Neural crest cell (in vitro differentiated cells): ENCODE results near the gene FMO1. TPM values are rescaled to one million over a fixed set of nuclear protein-coding genes. Genes with fewer than 3 reads are reported as not detected.

Experiments
- DNase-seq: peaks from one replicate; pipeline ENCODE4 v3.0.0; 2021; ENCODE audit warnings: low read depth, mixed read lengths, low spot score
- H3K27ac Mint-ChIP-seq: one replicate; pipeline ENCODE4 v1.8.0; 2021; ENCODE audit warnings: mild to moderate bottlenecking, mixed read lengths; ENCODE audit not compliant: unreplicated experiment
- H3K27me3 Mint-ChIP-seq: 2 replicates; pipeline ENCODE4 v1.8.0; 2021; ENCODE audit warnings: low read depth, mild to moderate bottlenecking, mixed read lengths
- H3K36me3 Mint-ChIP-seq: 2 replicates; pipeline ENCODE4 v1.8.0; 2021; ENCODE audit warnings: low read depth, mild to moderate bottlenecking, mixed read lengths
- H3K4me1 Mint-ChIP-seq: 2 replicates; pipeline ENCODE4 v1.8.0; 2021; ENCODE audit warnings: mixed read lengths
- H3K4me3 Mint-ChIP-seq: one replicate; pipeline ENCODE4 v1.8.0; 2021; ENCODE audit warnings: mild to moderate bottlenecking, mixed read lengths
- H3K9me3 Mint-ChIP-seq: 2 replicates; pipeline ENCODE4 v1.8.0; 2021; ENCODE audit warnings: mixed read lengths
- CTCF ChIP-seq: fragments of 200-600 bp; sonication (generic); conservative IDR thresholded peaks from 2 replicates; pipeline ENCODE4 v1.5.0; 2021; ENCODE audit warnings: antibody characterized with exemption, mild to moderate bottlenecking
- total RNA-seq: library from RNA; stranded (reverse); gene quantifications from 2 replicates; pipeline ENCODE4 v1.2.1, GENCODE V29; 2021

Gene FMO1
- total RNA-seq, 1 donor from 2014 or later = not detected

- DNase-seq = no peak
- Mint-ChIP-seq H3K9me3 (peaks cover 3% of the 10 kb centered on the region), H3K27ac (no peak overlapping the region), H3K4me3 (no peak overlapping the region), H3K4me1 (peaks cover 8% of the 10 kb centered on the region), H3K27me3 (peaks cover 37% of the 10 kb centered on the region), H3K36me3 (no peaks in the 10 kb centered on the region)
- no peak for TF ChIP-seq CTCF
These were observed 793 bp upstream of the FMO1 start for GRCh38 chr1:171247501-171247900.

GRCh38 chr1:171248841-171249240 is 547 bp downstream of the FMO1 start:
- TF ChIP-seq CTCF = no peak
- Mint-ChIP-seq H3K9me3 (peaks cover 3% of the 10 kb centered on the region), H3K4me3 (no peak overlapping the region), H3K27ac (no peak overlapping the region), H3K4me1 (peaks cover 8% of the 10 kb centered on the region), H3K27me3 (peaks cover 37% of the 10 kb centered on the region), H3K36me3 (no peaks in the 10 kb centered on the region)
- no peak for DNase-seq

GRCh38 chr1:171250263-171250662 is 2.0 kb downstream of the FMO1 start:
- H3K36me3 Mint-ChIP-seq = no peaks in the 10 kb centered on the region
- no peak for TF ChIP-seq CTCF
- H3K4me3 Mint-ChIP-seq = peak overlapping the region; percentile 47
- no peak overlapping the region for H3K27ac Mint-ChIP-seq
- H3K27me3 Mint-ChIP-seq = peaks cover 38% of the 10 kb centered on the region
- peaks cover 3% of the 10 kb centered on the region for H3K9me3 Mint-ChIP-seq
- no peak for DNase-seq
- H3K4me1 Mint-ChIP-seq = peaks cover 8% of the 10 kb centered on the region

GRCh38 chr1:171251042-171251951 is 3.0 kb downstream of the FMO1 start:
- H3K4me3 Mint-ChIP-seq = peak overlapping the region; percentile 92
- H3K9me3 Mint-ChIP-seq = no peaks in the 10 kb centered on the region
- TF ChIP-seq CTCF = peak; percentile 72
- peaks cover 8% of the 10 kb centered on the region for H3K4me1 Mint-ChIP-seq
- DNase-seq = peak; percentile 59
- H3K27me3 Mint-ChIP-seq = peaks cover 39% of the 10 kb centered on the region
- H3K27ac Mint-ChIP-seq = peak overlapping the region; percentile 57
- H3K36me3 Mint-ChIP-seq = no peaks in the 10 kb centered on the region

GRCh38 chr1:171251952-171252300 is 3.6 kb downstream of the FMO1 start:
- peak overlapping the region; percentile 92 for H3K4me3 Mint-ChIP-seq
- H3K9me3 Mint-ChIP-seq = no peaks in the 10 kb centered on the region
- DNase-seq = no peak
- H3K36me3 Mint-ChIP-seq = no peaks in the 10 kb centered on the region
- H3K4me1 Mint-ChIP-seq = peaks cover 8% of the 10 kb centered on the region
- no peak for TF ChIP-seq CTCF
- peaks cover 39% of the 10 kb centered on the region for H3K27me3 Mint-ChIP-seq
- H3K27ac Mint-ChIP-seq = no peak overlapping the region
